Measurements from ENCODE around the gene VTI1A.

DNA sequence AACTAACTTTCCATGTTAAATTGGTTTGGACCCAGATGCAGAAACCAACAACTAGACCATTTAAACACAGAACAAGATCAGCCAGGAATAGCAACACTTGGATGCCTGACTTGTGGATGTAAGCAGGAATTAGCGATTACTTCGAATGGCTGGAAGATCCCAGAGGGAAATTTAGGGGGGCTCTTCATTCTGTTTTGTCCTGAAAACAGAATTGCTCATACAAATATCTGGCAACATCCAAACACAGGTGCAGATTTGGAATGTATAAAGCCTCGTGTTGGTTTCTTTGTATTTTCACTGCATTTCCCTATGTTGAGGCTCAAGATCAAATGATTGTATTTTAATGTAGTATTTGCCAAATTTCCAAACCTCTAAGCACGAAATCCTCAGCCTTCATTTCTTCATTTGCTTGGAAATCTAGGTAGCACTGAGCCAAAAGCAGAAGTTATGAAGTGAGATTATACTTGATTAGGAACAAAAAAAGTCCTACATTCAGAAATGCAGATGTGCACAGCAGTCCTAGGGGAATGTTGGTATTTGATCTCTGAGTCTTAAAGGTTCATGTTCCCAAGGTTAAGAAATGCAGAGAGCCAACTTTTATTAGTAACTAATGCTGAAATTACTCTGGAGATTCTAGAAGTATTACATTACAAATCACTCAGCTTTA is 254.3 kb downstream of the VTI1A start:
- TF ChIP-seq, protein P1, sequence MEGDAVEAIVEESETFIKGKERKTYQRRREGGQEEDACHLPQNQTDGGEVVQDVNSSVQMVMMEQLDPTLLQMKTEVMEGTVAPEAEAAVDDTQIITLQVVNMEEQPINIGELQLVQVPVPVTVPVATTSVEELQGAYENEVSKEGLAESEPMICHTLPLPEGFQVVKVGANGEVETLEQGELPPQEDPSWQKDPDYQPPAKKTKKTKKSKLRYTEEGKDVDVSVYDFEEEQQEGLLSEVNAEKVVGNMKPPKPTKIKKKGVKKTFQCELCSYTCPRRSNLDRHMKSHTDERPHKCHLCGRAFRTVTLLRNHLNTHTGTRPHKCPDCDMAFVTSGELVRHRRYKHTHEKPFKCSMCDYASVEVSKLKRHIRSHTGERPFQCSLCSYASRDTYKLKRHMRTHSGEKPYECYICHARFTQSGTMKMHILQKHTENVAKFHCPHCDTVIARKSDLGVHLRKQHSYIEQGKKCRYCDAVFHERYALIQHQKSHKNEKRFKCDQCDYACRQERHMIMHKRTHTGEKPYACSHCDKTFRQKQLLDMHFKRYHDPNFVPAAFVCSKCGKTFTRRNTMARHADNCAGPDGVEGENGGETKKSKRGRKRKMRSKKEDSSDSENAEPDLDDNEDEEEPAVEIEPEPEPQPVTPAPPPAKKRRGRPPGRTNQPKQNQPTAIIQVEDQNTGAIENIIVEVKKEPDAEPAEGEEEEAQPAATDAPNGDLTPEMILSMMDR (tag by site-specific recombination; IDR thresholded peaks at IDR 0.05) = no peak
- TF ChIP-seq, protein P2, sequence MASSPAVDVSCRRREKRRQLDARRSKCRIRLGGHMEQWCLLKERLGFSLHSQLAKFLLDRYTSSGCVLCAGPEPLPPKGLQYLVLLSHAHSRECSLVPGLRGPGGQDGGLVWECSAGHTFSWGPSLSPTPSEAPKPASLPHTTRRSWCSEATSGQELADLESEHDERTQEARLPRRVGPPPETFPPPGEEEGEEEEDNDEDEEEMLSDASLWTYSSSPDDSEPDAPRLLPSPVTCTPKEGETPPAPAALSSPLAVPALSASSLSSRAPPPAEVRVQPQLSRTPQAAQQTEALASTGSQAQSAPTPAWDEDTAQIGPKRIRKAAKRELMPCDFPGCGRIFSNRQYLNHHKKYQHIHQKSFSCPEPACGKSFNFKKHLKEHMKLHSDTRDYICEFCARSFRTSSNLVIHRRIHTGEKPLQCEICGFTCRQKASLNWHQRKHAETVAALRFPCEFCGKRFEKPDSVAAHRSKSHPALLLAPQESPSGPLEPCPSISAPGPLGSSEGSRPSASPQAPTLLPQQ (tag by site-specific recombination; IDR thresholded peaks at IDR 0.05) = no peak
- TF ChIP-seq, protein P3, sequence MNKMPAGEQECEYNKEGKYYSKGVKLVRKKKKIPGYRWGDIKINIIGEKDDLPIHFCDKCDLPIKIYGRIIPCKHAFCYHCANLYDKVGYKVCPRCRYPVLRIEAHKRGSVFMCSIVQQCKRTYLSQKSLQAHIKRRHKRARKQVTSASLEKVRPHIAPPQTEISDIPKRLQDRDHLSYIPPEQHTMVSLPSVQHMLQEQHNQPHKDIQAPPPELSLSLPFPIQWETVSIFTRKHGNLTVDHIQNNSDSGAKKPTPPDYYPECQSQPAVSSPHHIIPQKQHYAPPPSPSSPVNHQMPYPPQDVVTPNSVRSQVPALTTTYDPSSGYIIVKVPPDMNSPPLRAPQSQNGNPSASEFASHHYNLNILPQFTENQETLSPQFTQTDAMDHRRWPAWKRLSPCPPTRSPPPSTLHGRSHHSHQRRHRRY (tag by site-specific recombination; IDR thresholded peaks at IDR 0.05) = no peak
